Activated CD4-positive, alpha-beta T cell treated with anti-CD3 and anti-CD28 coated beads, Interleukin-10, Interleukin-2, amounts not matched to agents 100 ng/mL and 50 ng/mL, durations not matched to agents 16 hours and 8 hours (primary cell): ENCODE results near the gene OR2Z1.
A peak's percentile ranks its signal among the peaks of the same experiment; 100 is the strongest.

Experiments used
- DNase-seq: peaks from one replicate; pipeline ENCODE4 v3.0.0-alpha.2; 2020

OR2Z1 gene

GRCh38 chr19:8721334-8721733 is at the start of gene OR2Z1:
TSS of gene OR2Z1 (plus strand) at chr19:8721634. CDS start at chr19:8731029, 9,395 bp downstream.
- DNase-seq, result no peak

- DNase-seq, result no peak
These were observed 48.0 kb upstream of the OR2Z1 start for GRCh38 chr19:8673276-8673891.

GRCh38 chr19:8675066-8675465 is 46.4 kb upstream of the OR2Z1 start:
- no peak for DNase-seq

GRCh38 chr19:8678244-8678807 is 43.1 kb upstream of the OR2Z1 start:
- DNase-seq, result no peak

GRCh38 chr19:8680676-8681344 is 40.6 kb upstream of the OR2Z1 start:
- no peak for DNase-seq

- DNase-seq, result no peak
These were observed 39.9 kb upstream of the OR2Z1 start for GRCh38 chr19:8681345-8682029.

GRCh38 chr19:8682472-8682871 is 39.0 kb upstream of the OR2Z1 start:
- DNase-seq, result no peak

- no peak for DNase-seq
These were observed 38.5 kb upstream of the OR2Z1 start for GRCh38 chr19:8682931-8683330.

- no peak for DNase-seq
These were observed 37.2 kb upstream of the OR2Z1 start for GRCh38 chr19:8684001-8684902.

- no peak for DNase-seq
These were observed 34.9 kb upstream of the OR2Z1 start for GRCh38 chr19:8686549-8686948.

- no peak for DNase-seq
These were observed 32.5 kb upstream of the OR2Z1 start for GRCh38 chr19:8688930-8689329.

- no peak for DNase-seq
These were observed 30.5 kb upstream of the OR2Z1 start for GRCh38 chr19:8690753-8691539.

GRCh38 chr19:8695501-8695900 is 25.9 kb upstream of the OR2Z1 start:
- no peak for DNase-seq

GRCh38 chr19:8695911-8696310 is 25.5 kb upstream of the OR2Z1 start:
- no peak for DNase-seq

GRCh38 chr19:8696993-8697392 is 24.4 kb upstream of the OR2Z1 start:
- no peak for DNase-seq

- no peak for DNase-seq
These were observed 23.6 kb upstream of the OR2Z1 start for GRCh38 chr19:8697671-8698432.

- no peak for DNase-seq
These were observed 22.9 kb upstream of the OR2Z1 start, which contains the start of gene ACTL9 for GRCh38 chr19:8698433-8699063. TSS of gene ACTL9 (minus strand) at chr19:8698795. CDS start at chr19:8698701, 94 bp downstream.

- no peak for DNase-seq
These were observed 21.5 kb upstream of the OR2Z1 start for GRCh38 chr19:8699908-8700307.

GRCh38 chr19:8700956-8701355 is 20.5 kb upstream of the OR2Z1 start:
- no peak for DNase-seq

GRCh38 chr19:8702350-8702749 is 19.1 kb upstream of the OR2Z1 start:
- peak; percentile 76 for DNase-seq

- no peak for DNase-seq
These were observed 18.2 kb upstream of the OR2Z1 start for GRCh38 chr19:8703223-8703622.
